Panc1 (cell line): ENCODE measurements around the gene CTRB2. TPM values are rescaled to one million over a fixed set of nuclear protein-coding genes. Genes with fewer than 3 reads are reported as not detected.
A peak's percentile ranks its signal among the peaks of the same experiment; 100 is the strongest.

Experiments
- ATAC-seq: fragments of 200-7000 bp; cut with Tn5 transposase; 2 replicates; pipeline ENCODE4 v1.9.1; 2020; ENCODE audit warnings: mild to moderate bottlenecking, moderate library complexity
- BruUV-seq: library from RNA; stranded (reverse); fragments of 400-500 nt; replicated peaks from 2 replicates; lab custom pipeline; 2021; lab: Mats Ljungman, UMichigan
- CTCF ChIA-PET: fragments of 300-600 bp; sonication (Branson Sonifier 250); formaldehyde crosslinking; loops from one replicate; lab custom pipeline; 2022; ENCODE audit warnings: antibody characterized with exemption; lab: Charles Lee
- POLR2A ChIA-PET: fragments of 300-600 bp; sonication (Branson Sonifier 250); formaldehyde crosslinking; loops from one replicate; lab custom pipeline; 2022; ENCODE audit warnings: antibody characterized with exemption; lab: Charles Lee
- DNase-seq: peaks from one replicate; pipeline ENCODE4 v3.0.0-alpha.2; 2010; ENCODE audit warnings: low read depth, low spot score
- H3K27ac ChIP-seq: 2 replicates; pipeline ENCODE4 v1.5.1; 2011; ENCODE audit warnings: mild to moderate bottlenecking, low read length, inconsistent platforms
- H3K27me3 ChIP-seq: fragments of 200-500 bp; sonication (Bioruptor generic); 2 replicates; pipeline ENCODE4 v1.6.0; 2014; ENCODE audit warnings: low read length, inconsistent platforms; ENCODE audit not compliant: control insufficient read depth, insufficient read depth
- H3K36me3 ChIP-seq: fragments of 200-500 bp; sonication (Bioruptor generic); 2 replicates; pipeline ENCODE4 v1.5.1; 2014; ENCODE audit warnings: inconsistent platforms, mild to moderate bottlenecking, low read length, moderate library complexity; ENCODE audit not compliant: control insufficient read depth, insufficient read depth
- H3K4me1 ChIP-seq: 2 replicates; pipeline ENCODE4 v1.5.1; 2011; ENCODE audit warnings: inconsistent platforms, mild to moderate bottlenecking, low read length, moderate library complexity; ENCODE audit not compliant: control insufficient read depth, insufficient read depth
- H3K4me3 ChIP-seq, 2 experiments: 2 replicates each; pipeline ENCODE4 v1.5.1; 2011 to 2012; ENCODE audit warnings: low read depth in 2 of 2, low read length in 2 of 2, mild to moderate bottlenecking in 2 of 2, inconsistent platforms in 1 of 2, moderate library complexity in 1 of 2
- H3K9me3 ChIP-seq: fragments of 200-500 bp; sonication (Bioruptor generic); 2 replicates; pipeline ENCODE4 v1.5.1; 2014; ENCODE audit warnings: low read depth, mild to moderate bottlenecking, inconsistent platforms, low read length, moderate library complexity; ENCODE audit not compliant: control insufficient read depth, insufficient read depth
- CTCF ChIP-seq: fragments of 450-650 bp; IDR thresholded peaks from 2 replicates; pipeline ENCODE4 v1.5.1; 2017; ENCODE audit warnings: mild to moderate bottlenecking
- POLR2AphosphoS5 ChIP-seq: IDR thresholded peaks from 2 replicates; pipeline ENCODE4 v1.6.1; 2012; ENCODE audit warnings: mild to moderate bottlenecking, low read depth, low read length, moderate library complexity
- REST ChIP-seq, 2 experiments: IDR thresholded peaks; 2 replicates each; pipeline ENCODE4 v1.6.1; 2011 to 2012; ENCODE audit warnings: low read depth in 2 of 2, control low read depth in 1 of 2, low read length in 1 of 2, mild to moderate bottlenecking in 1 of 2, moderate library complexity in 1 of 2; ENCODE audit not compliant: insufficient read depth in 1 of 2
- SIN3A ChIP-seq: IDR thresholded peaks from 2 replicates; pipeline ENCODE4 v1.6.1; 2012; ENCODE audit warnings: low read depth, mild to moderate bottlenecking, low read length, moderate library complexity, borderline replicate concordance; ENCODE audit not compliant: insufficient read depth
- TCF7L2 ChIP-seq: IDR thresholded peaks from 2 replicates; pipeline ENCODE4 v1.6.1; 2011; ENCODE audit warnings: mild to moderate bottlenecking, low read depth, low read length, inconsistent platforms
- in situ Hi-C: cut with HindIII; loops from 2 replicates; pipeline ENCODE4 v1.10.0; 2016; ENCODE audit warnings: low sequenced_read_pairs, low pct_unique_long_range_greater_than_20kb
- intact Hi-C: fragments of 100-400 bp; cut with micrococcal nuclease; formaldehyde crosslinking; loops from one replicate; pipeline ENCODE4 v1.10.0; 2022; ENCODE audit not compliant: unreplicated experiment
- total RNA-seq: library from RNA; stranded (reverse); gene quantifications from one replicate; pipeline ENCODE4 v1.2.1, GENCODE V29; 2021; ENCODE audit not compliant: unreplicated experiment

CTRB2 gene
- total RNA-seq, 1 experiment from 2014 or later = 5.0 TPM

DNA sequence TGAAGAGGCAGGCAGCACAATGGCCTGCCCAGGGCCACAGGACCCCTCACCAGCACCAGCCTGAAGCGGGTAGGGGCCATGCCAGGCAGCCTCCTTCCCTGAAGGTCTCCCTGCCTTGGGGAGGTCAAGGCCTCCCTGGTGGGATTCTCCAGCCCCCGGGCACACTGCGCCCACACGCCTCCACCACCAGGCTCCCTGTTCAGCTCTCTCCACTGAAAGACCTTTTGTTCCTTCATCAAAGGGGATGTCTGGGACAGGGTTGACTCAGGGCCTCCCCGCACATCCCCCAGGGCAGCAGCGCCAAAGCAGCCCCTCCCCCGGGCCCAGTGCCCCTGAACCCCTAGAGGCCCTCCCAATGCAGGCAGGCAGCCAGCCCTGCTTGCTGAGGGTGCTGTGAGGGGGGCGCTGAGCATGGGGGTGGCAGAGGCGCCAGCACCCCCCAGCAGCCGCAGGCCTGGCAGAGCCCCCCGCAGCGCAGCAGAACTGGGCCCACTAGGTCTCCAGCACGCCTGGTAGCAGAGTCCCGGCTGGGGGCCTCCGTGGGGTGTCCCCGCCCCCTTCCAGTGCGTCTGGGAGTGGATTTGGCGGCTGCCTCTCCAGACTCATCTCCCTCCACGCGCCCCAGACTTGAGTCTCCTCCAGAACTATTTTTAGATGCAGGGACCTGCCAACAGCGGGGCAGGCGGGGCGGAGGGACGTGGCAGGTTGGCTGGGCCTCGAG, 31.3 kb upstream of the CTRB2 start:
- Histone ChIP-seq H3K36me3 (no peaks in the 10 kb centered on the region; the same call in 1 of the 2 replicates), H3K4me3 (no peak overlapping the region), H3K27me3 (no peaks in the 10 kb centered on the region), H3K4me1 (peaks cover 31% of the 10 kb centered on the region), H3K9me3 (no peaks in the 10 kb centered on the region), H3K27ac (peak overlapping the region; percentile 59; the same call in 1 of the 2 replicates)
- POLR2A ChIA-PET = no interaction called here
- intact Hi-C loops = loop anchor here (10.0 kb wide), 1 partner anchor 147 kb away; no protein-coding TSS in a partner anchor
- no peak for TF ChIP-seq POLR2AphosphoS5
- peak; percentile 0; the same call in 1 of the 2 replicates for ATAC-seq
- CTCF ChIA-PET = no interaction called here
- BruUV-seq = no TSS peak
- DNase-seq = no peak
- in situ Hi-C loops = no loop called here

DNA sequence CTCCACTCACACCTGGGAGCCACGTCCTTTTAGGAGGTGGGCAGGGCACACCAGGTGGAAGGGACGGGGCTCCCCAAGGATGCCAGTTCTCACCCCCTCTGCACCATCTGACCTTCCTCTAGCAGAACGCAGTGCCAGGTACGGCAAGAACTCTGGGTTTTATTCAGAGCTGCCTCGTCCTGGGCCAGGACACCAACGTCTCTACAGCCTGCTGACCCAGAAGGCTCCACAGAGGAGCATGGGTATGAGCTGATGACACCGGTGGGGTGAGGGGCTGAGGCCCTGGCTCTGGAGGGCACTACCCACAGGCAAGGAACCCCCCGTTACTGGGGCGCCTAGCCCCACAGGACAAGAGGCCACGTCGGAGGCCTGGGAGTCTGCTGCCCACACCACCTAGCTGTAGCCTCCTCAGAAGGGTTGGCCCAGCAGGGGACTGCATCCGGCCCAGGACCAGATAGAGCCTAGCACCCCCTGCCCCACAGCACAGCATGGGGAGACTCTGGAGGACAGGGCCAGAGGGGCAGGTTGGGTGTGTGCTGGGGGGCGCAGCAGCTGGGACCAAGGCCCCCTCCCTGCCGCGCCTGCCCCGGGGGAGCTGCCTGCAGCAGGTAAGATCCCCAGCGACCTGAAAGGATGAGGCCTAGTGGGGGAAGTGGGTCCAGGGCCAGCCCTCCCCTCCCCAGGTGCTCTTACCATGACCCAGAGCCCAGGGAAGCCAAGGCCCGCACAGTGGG, 30.6 kb upstream of the CTRB2 start:
- H3K4me1 ChIP-seq = peaks cover 31% of the 10 kb centered on the region
- no peak overlapping the region for H3K4me3 ChIP-seq
- peak overlapping the region; percentile 51; the same call in 1 of the 2 replicates for H3K27ac ChIP-seq
- intact Hi-C loops = loop anchor here (10.0 kb wide), 1 partner anchor 147 kb away; no protein-coding TSS in a partner anchor
- ChIA-PET POLR2A (no interaction called here), CTCF (no interaction called here)
- H3K36me3 ChIP-seq = peaks cover 5% of the 10 kb centered on the region
- BruUV-seq = no TSS peak
- H3K9me3 ChIP-seq = no peaks in the 10 kb centered on the region
- DNase-seq = no peak
- in situ Hi-C loops = no loop called here
- ATAC-seq = no peak
- H3K27me3 ChIP-seq = no peaks in the 10 kb centered on the region
- no peak for TF ChIP-seq CTCF
- TF ChIP-seq TCF7L2 = no peak
- TF ChIP-seq POLR2AphosphoS5 = no peak
- no peak for TF ChIP-seq REST (IDR thresholded peaks at IDR 0.05; ENCODE audit: insufficient read depth in 1 of 2, low read depth in 2 of 2, low read length in 1 of 2)
- no peak for TF ChIP-seq SIN3A
